ENCODE measurements around the gene AGRN. TPM values are rescaled to one million over a fixed set of nuclear protein-coding genes. Genes with fewer than 3 reads are reported as not detected.
"Not testable (repeated sequence)": the region's sequence is repeated elsewhere in the genome, so short reads cannot be mapped to it uniquely, and the experiment has no call there.

Gene AGRN
- total RNA-seq, 2 experiments from 2014 or later = 12.4 to 14.6 TPM

- ATAC-seq (no peak), DNase-seq (no peak)
- H3K9me3 Mint-ChIP-seq (ENCODE audit: insufficient read depth) = no peaks in the 10 kb centered on the region
- ChIA-PET CTCF (no interaction called here), POLR2A (no interaction called here)
- peaks cover 9% of the 10 kb centered on the region for H3K4me1 Mint-ChIP-seq (ENCODE audit: low read depth)
- H3K36me3 Mint-ChIP-seq (ENCODE audit: low read depth) = no peaks in the 10 kb centered on the region
- no peaks in the 10 kb centered on the region for H3K27me3 Mint-ChIP-seq (ENCODE audit: low read depth)
- H3K27ac Mint-ChIP-seq = no peak overlapping the region
- H3K4me3 Mint-ChIP-seq = no peak overlapping the region
Measured at GRCh38 chr1:1074631-1075147, 54.8 kb downstream of the AGRN start.

- Mint-ChIP-seq H3K27ac (no peak overlapping the region), H3K36me3 (ENCODE audit: low read depth) (no peaks in the 10 kb centered on the region), H3K9me3 (ENCODE audit: insufficient read depth) (no peaks in the 10 kb centered on the region), H3K27me3 (ENCODE audit: low read depth) (no peaks in the 10 kb centered on the region), H3K4me3 (no peak overlapping the region), H3K4me1 (ENCODE audit: low read depth) (peaks cover 6% of the 10 kb centered on the region)
- ChIA-PET CTCF (no interaction called here), POLR2A (no interaction called here)
- DNase-seq = no peak
- no peak for ATAC-seq
Measured at GRCh38 chr1:1075148-1075935, 55.4 kb downstream of the AGRN start.

GRCh38 chr1:1077396-1077795 lies 57.5 kb downstream of the AGRN start:
- H3K4me3 Mint-ChIP-seq; ATAC-seq; DNase-seq; CTCF ChIA-PET; H3K36me3 Mint-ChIP-seq (ENCODE audit: low read depth); H3K27ac Mint-ChIP-seq; H3K4me1 Mint-ChIP-seq (ENCODE audit: low read depth); POLR2A ChIA-PET; H3K27me3 Mint-ChIP-seq (ENCODE audit: low read depth); H3K9me3 Mint-ChIP-seq (ENCODE audit: insufficient read depth): not testable (repeated sequence)

GRCh38 chr1:1079408-1080121 lies 59.6 kb downstream of the AGRN start:
- no peak overlapping the region for H3K27ac Mint-ChIP-seq
- H3K4me3 Mint-ChIP-seq = peak overlapping the region; percentile 22
- ATAC-seq (peak; percentile 61), DNase-seq (no peak)
- peaks cover 5% of the 10 kb centered on the region for H3K4me1 Mint-ChIP-seq (ENCODE audit: low read depth)
- no peaks in the 10 kb centered on the region for H3K27me3 Mint-ChIP-seq (ENCODE audit: low read depth)
- ChIA-PET POLR2A (no interaction called here), CTCF (interaction anchor here (1.1 to 1.3 kb wide), 2 partner anchors 15 to 212 kb away, joined by 3 to 4 read pairs; no protein-coding TSS in a partner anchor)
- H3K9me3 Mint-ChIP-seq (ENCODE audit: insufficient read depth) = no peaks in the 10 kb centered on the region
- H3K36me3 Mint-ChIP-seq (ENCODE audit: low read depth) = no peaks in the 10 kb centered on the region

- peaks cover 5% of the 10 kb centered on the region for H3K4me1 Mint-ChIP-seq (ENCODE audit: low read depth)
- no peaks in the 10 kb centered on the region for H3K9me3 Mint-ChIP-seq (ENCODE audit: insufficient read depth)
- POLR2A ChIA-PET = no interaction called here
- H3K4me3 Mint-ChIP-seq = no peak overlapping the region
- no peak for DNase-seq
- CTCF ChIA-PET = interaction anchor here (1.1 to 1.3 kb wide), 2 partner anchors 16 to 211 kb away, joined by 3 to 4 read pairs; no protein-coding TSS in a partner anchor
- ATAC-seq = peak; percentile 35
- H3K27ac Mint-ChIP-seq = no peak overlapping the region
- H3K36me3 Mint-ChIP-seq (ENCODE audit: low read depth) = no peaks in the 10 kb centered on the region
- H3K27me3 Mint-ChIP-seq (ENCODE audit: low read depth) = no peaks in the 10 kb centered on the region
Measured at GRCh38 chr1:1080122-1080757, 60.3 kb downstream of the AGRN start.

- Mint-ChIP-seq H3K27ac (no peak overlapping the region), H3K4me1 (ENCODE audit: low read depth) (peaks cover 5% of the 10 kb centered on the region), H3K4me3 (no peak overlapping the region), H3K27me3 (ENCODE audit: low read depth) (no peaks in the 10 kb centered on the region), H3K9me3 (ENCODE audit: insufficient read depth) (no peaks in the 10 kb centered on the region), H3K36me3 (ENCODE audit: low read depth) (no peaks in the 10 kb centered on the region)
- no peak for ATAC-seq
- ChIA-PET CTCF (no interaction called here), POLR2A (no interaction called here)
- DNase-seq = no peak
Measured at GRCh38 chr1:1080951-1081310, 61.0 kb downstream of the AGRN start.

GRCh38 chr1:1081311-1082238 lies 61.7 kb downstream of the AGRN start:
- no peak overlapping the region for H3K4me3 Mint-ChIP-seq
- CTCF ChIA-PET = no interaction called here
- H3K9me3 Mint-ChIP-seq (ENCODE audit: insufficient read depth) = no peaks in the 10 kb centered on the region
- no peak overlapping the region for H3K27ac Mint-ChIP-seq
- peaks cover 5% of the 10 kb centered on the region for H3K4me1 Mint-ChIP-seq (ENCODE audit: low read depth)
- no peaks in the 10 kb centered on the region for H3K27me3 Mint-ChIP-seq (ENCODE audit: low read depth)
- ATAC-seq = no peak
- no peaks in the 10 kb centered on the region for H3K36me3 Mint-ChIP-seq (ENCODE audit: low read depth)
- DNase-seq = no peak
- POLR2A ChIA-PET = no interaction called here

- ChIA-PET CTCF (no interaction called here), POLR2A (no interaction called here)
- H3K4me1 Mint-ChIP-seq (ENCODE audit: low read depth) = peaks cover 5% of the 10 kb centered on the region
- H3K27me3 Mint-ChIP-seq (ENCODE audit: low read depth) = no peaks in the 10 kb centered on the region
- H3K27ac Mint-ChIP-seq = no peak overlapping the region
- no peaks in the 10 kb centered on the region for H3K9me3 Mint-ChIP-seq (ENCODE audit: insufficient read depth)
- ATAC-seq (no peak), DNase-seq (no peak)
- no peak overlapping the region for H3K4me3 Mint-ChIP-seq
- no peaks in the 10 kb centered on the region for H3K36me3 Mint-ChIP-seq (ENCODE audit: low read depth)
Measured at GRCh38 chr1:1082239-1082775, 62.4 kb downstream of the AGRN start.

- H3K27ac Mint-ChIP-seq = no peak overlapping the region
- ChIA-PET CTCF (no interaction called here), POLR2A (no interaction called here)
- ATAC-seq (no peak), DNase-seq (no peak)
- H3K9me3 Mint-ChIP-seq (ENCODE audit: insufficient read depth) = no peaks in the 10 kb centered on the region
- peaks cover 5% of the 10 kb centered on the region for H3K4me1 Mint-ChIP-seq (ENCODE audit: low read depth)
- H3K27me3 Mint-ChIP-seq (ENCODE audit: low read depth) = no peaks in the 10 kb centered on the region
- no peak overlapping the region for H3K4me3 Mint-ChIP-seq
- H3K36me3 Mint-ChIP-seq (ENCODE audit: low read depth) = no peaks in the 10 kb centered on the region
Measured at GRCh38 chr1:1082776-1083415, 63.0 kb downstream of the AGRN start.

GRCh38 chr1:1083416-1084371 lies 63.8 kb downstream of the AGRN start:
- Mint-ChIP-seq H3K9me3 (ENCODE audit: insufficient read depth) (no peaks in the 10 kb centered on the region), H3K27ac (no peak overlapping the region), H3K27me3 (ENCODE audit: low read depth) (no peaks in the 10 kb centered on the region), H3K4me1 (ENCODE audit: low read depth) (peaks cover 5% of the 10 kb centered on the region), H3K4me3 (no peak overlapping the region), H3K36me3 (ENCODE audit: low read depth) (no peaks in the 10 kb centered on the region)
- ChIA-PET POLR2A (no interaction called here), CTCF (no interaction called here)
- no peak for DNase-seq
- ATAC-seq = no peak
